ENCODE measurements around the gene RFTN1.

RFTN1 gene

GRCh38 chr3:16352428-16352827 lies 161.1 kb downstream of the RFTN1 start:
- DNase-seq: no peak

GRCh38 chr3:16350597-16351318 lies 162.7 kb downstream of the RFTN1 start:
- DNase-seq: no peak

GRCh38 chr3:16349986-16350596 lies 163.4 kb downstream of the RFTN1 start:
- DNase-seq: no peak

GRCh38 chr3:16347548-16347947 lies 166.0 kb downstream of the RFTN1 start:
- DNase-seq: no peak

GRCh38 chr3:16346413-16347081 lies 167.0 kb downstream of the RFTN1 start:
- DNase-seq: no peak

- DNase-seq: no peak
Observed at GRCh38 chr3:16343101-16343500, 170.4 kb downstream of the RFTN1 start.

GRCh38 chr3:16338999-16339398 lies 174.5 kb downstream of the RFTN1 start:
- peak in 2 of 5 experiments; percentile 41 to 75 for DNase-seq

GRCh38 chr3:16337856-16338540 lies 175.5 kb downstream of the RFTN1 start:
- DNase-seq: peak in 3 of 5 experiments; percentile 24 to 87 (median 56)

GRCh38 chr3:16336825-16337224 lies 176.7 kb downstream of the RFTN1 start:
- DNase-seq: no peak

- no peak for DNase-seq
Observed at GRCh38 chr3:16335772-16336645, 177.5 kb downstream of the RFTN1 start.

- DNase-seq: no peak
Observed at GRCh38 chr3:16335333-16335732, 178.2 kb downstream of the RFTN1 start.

- DNase-seq: no peak
Observed at GRCh38 chr3:16334909-16335308, 178.6 kb downstream of the RFTN1 start.

GRCh38 chr3:16332904-16333426 lies 180.5 kb downstream of the RFTN1 start:
- no peak for DNase-seq

- DNase-seq: no peak
Observed at GRCh38 chr3:16331319-16331883, 182.1 kb downstream of the RFTN1 start.

GRCh38 chr3:16330351-16330750 lies 183.1 kb downstream of the RFTN1 start:
- no peak for DNase-seq

- no peak for DNase-seq
Observed at GRCh38 chr3:16329826-16330129, 183.7 kb downstream of the RFTN1 start.

- DNase-seq: no peak
Observed at GRCh38 chr3:16329036-16329825, 184.3 kb downstream of the RFTN1 start.

- DNase-seq: no peak
Observed at GRCh38 chr3:16328124-16328523, 185.4 kb downstream of the RFTN1 start.

GRCh38 chr3:16326724-16327349 lies 186.7 kb downstream of the RFTN1 start:
- DNase-seq: no peak

- no peak for DNase-seq
Observed at GRCh38 chr3:16325850-16326249, 187.6 kb downstream of the RFTN1 start.

GRCh38 chr3:16323737-16324136 lies 189.8 kb downstream of the RFTN1 start:
- no peak for DNase-seq

Data from T-helper 2 cell (primary cell).